ENCODE results near the gene CDK17.
"Not testable (repeated sequence)": the region's sequence is repeated elsewhere in the genome, so short reads cannot be mapped to it uniquely, and the experiment has no call there.

- TF ChIP-seq CTCF, POLR2A (IDR thresholded peaks at IDR 0.05): not testable (repeated sequence)
Observed at GRCh38 chr12:96315741-96316481, 84.3 kb downstream of the CDK17 start.

Data from prostate gland (tissue), 2 donors.